SK-N-DZ (cell line): ENCODE results near the gene ZNF878. TPM values are rescaled to one million over a fixed set of nuclear protein-coding genes. Genes with fewer than 3 reads are reported as not detected.
A peak's percentile ranks its signal among the peaks of the same experiment; 100 is the strongest.
"Not testable (repeated sequence)": the region's sequence is repeated elsewhere in the genome, so short reads cannot be mapped to it uniquely, and the experiment has no call there.

Experiments used
- DNase-seq: peaks from one replicate; pipeline ENCODE4 v3.0.0-alpha.2; 2015; ENCODE audit warnings: low spot score
- polyA plus RNA-seq, 2 experiments: library from polyadenylated mRNA; depleted of rRNA; stranded (reverse); fragments of >200 nt; gene quantifications; 2 replicates each; pipeline ENCODE4 v1.2.3, GENCODE V29; 2014

ZNF878 gene
- polyA plus RNA-seq (2014; cell fraction: cytosol; rRNA removed), result 1.3 and 1.7 TPM in 2 replicates
- 0.91 and 1.2 TPM in 2 replicates for polyA plus RNA-seq (2014; cell fraction: nucleus; rRNA removed)

GRCh38 chr19:12052497-12053169 lies at the start of gene ZNF878:
Gene ZNF878 (minus strand): TSS chr19:12052961. CDS start chr19:12052801, 160 bp downstream.
- DNase-seq, result peak; percentile 97

DNA sequence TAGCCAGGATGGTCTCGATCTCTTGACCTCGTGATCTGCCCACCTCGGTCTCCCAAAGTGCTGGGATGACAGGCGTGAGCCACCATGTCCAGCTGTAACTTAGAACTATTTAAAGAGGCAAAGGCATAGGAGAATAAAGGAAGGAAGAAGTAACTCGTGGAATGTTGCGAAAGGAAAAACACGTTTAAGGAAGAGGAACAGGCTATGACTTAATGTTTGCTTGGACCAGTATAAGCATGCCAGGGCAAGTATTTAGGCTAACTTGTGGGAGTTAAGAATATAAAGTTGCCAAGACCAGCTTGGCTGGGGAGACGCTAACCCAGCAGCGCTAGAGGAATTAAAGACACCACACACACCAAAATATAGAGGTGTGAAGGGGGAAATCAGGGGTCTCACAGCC lies 45.3 kb upstream of the ZNF878 start:
- no peak for DNase-seq

GRCh38 chr19:12095111-12095790 lies 42.5 kb upstream of the ZNF878 start:
- DNase-seq, result no peak

GRCh38 chr19:12093777-12094176 lies 41.0 kb upstream of the ZNF878 start:
- DNase-seq, result no peak

- no peak for DNase-seq
Measured at GRCh38 chr19:12092956-12093355, 40.2 kb upstream of the ZNF878 start.

GRCh38 chr19:12092065-12092867 lies 39.5 kb upstream of the ZNF878 start:
- peak; percentile 80 for DNase-seq

GRCh38 chr19:12090807-12091206 lies 38.0 kb upstream of the ZNF878 start:
- peak; percentile 70 for DNase-seq

DNA sequence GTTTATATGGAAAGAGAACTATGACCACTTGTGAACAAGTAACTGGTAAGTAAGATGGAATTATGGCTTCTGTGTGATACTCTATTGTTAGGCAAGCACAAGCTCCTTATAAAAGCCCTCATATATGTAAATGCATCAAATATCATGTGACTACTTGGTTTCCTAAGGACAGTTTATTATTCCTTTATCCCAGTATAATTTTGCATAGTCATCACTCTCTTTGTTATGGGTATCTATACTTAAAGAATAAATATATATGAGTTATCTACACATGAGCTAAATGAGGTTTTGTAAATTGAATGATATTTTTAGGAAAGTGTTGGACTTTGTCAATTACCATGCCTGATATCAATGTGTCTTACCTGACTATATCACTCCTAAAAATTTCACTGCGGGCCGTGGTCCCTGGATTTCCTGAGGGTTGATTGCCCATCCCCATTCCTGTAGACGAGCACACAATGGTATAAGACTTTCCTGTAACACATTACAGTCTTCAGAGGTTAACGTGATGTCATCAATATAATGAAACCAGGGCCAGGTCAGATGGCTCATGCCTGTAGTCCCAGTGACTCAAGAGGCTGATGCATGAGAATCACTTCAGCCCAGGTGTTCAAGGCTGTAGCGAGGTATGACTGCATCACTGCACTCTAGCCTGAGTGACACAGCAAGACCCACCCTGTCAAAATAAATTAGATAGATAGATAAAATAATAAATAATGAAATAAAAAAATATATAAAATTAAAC lies 32.5 kb upstream of the ZNF878 start:
- DNase-seq, result no peak

GRCh38 chr19:12083336-12083735 lies 30.6 kb upstream of the ZNF878 start:
- not testable (repeated sequence) for DNase-seq

GRCh38 chr19:12077375-12077774 lies 24.6 kb upstream of the ZNF878 start:
- DNase-seq, result no peak

DNA sequence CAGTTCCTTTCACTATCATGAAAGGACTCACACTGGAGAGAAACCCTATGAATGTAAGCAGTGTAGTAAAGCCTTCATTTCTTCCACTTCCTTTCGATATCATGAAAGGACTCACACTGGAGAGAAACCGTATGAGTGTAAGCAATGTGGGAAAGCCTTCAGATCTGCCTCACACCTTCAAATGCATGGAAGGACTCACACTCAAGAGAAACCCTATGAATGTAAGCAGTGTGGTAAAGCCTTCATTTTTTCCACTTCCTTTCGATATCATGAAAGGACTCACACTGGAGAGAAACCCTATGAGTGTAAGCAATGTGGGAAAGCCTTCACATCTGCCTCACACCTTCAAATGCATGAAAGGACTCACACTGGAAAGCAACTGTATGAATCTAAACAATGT lies 23.6 kb upstream of the ZNF878 start:
- DNase-seq, result not testable (repeated sequence)

DNA sequence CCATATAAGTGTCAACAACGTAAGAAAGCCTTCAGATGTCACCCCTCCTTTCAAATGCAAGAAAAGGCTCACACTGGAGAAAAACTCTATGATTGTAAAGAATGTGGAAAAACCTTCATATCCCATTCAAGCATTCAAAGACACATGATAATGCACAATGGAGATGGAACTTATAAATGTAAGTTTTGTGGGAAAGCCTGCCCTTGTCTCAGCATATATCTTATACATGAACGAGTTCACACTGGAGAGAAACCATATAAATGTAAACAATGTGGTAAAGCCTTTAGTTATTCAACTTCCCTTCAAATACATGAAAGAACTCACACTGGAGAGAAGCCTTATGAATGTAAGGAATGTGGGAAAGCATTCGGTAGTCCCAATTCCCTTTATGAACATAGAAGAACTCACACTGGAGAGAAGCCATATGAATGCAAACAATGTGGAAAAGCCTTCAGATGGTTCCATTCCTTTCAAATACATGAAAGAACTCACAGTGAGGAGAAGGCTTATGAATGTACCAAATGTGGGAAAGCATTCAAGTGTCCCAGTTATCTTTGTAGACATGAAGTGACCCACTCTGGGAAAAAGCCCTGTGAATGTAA lies 22.9 kb upstream of the ZNF878 start:
- DNase-seq, result no peak

GRCh38 chr19:12064590-12065538 lies 12.1 kb upstream of the ZNF878 start, which contains the start of gene ZNF844:
Gene ZNF844 (plus strand): TSS chr19:12064731. CDS start chr19:12064874, 143 bp downstream.
- peak; percentile 87 for DNase-seq

GRCh38 chr19:12055784-12056183 lies 3.0 kb upstream of the ZNF878 start:
- DNase-seq, result no peak

- no peak for DNase-seq
Measured at GRCh38 chr19:12052091-12052496, 667 bp downstream of the ZNF878 start.

- no peak for DNase-seq
Measured at GRCh38 chr19:12047868-12048267, 4.9 kb downstream of the ZNF878 start.

- DNase-seq, result no peak
Measured at GRCh38 chr19:12043752-12044422, 8.9 kb downstream of the ZNF878 start.

DNA sequence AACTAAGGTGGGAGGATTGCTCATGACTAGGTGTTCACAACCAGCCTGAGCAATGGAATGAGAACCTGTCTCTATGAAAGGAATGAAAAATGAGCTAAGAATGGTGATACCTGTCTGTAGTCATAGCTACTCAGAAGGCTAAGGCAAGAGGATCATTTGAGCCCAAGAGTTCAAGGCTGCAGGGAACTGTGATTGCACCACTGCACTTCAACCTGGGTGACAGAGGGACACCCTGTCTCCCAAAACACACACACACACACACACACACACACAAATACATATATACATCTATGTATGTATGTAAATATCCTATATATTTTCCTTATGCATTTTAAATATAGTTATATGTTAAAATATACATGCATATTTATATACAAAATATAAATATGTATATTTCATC lies 9.9 kb downstream of the ZNF878 start:
- no peak for DNase-seq
